CD4-positive, alpha-beta memory T cell (primary cell): Measurements from ENCODE around the gene TP53TG5. TPM values are rescaled to one million over a fixed set of nuclear protein-coding genes. Genes with fewer than 3 reads are reported as not detected.

ENCODE experiments used
- CTCF ChIA-PET: fragments of 350-600 bp; sonication (Branson Sonifier 250); formaldehyde crosslinking; loops from one replicate; lab custom pipeline; 2021; ENCODE audit warnings: inconsistent platforms; ENCODE audit not compliant: partially characterized antibody; lab: Charles Lee
- POLR2A ChIA-PET: fragments of 350-600 bp; sonication (Branson Sonifier 250); formaldehyde crosslinking; loops from one replicate; lab custom pipeline; 2021; ENCODE audit not compliant: partially characterized antibody; lab: Charles Lee
- DNase-seq, 5 donors: peaks; one replicate each; pipeline versions ENCODE4 v3.0.0 to v3.0.0-alpha.2; 2020 to 2022; ENCODE audit warnings: mixed read lengths in 1 of 5
- H3K27ac ChIP-seq: one replicate; pipeline ENCODE4 v1.7.0; 2013; ENCODE audit warnings: low read depth, low read length
- H3K27me3 ChIP-seq: 2 replicates; pipeline ENCODE4 v1.7.0; 2013; ENCODE audit warnings: mild to moderate bottlenecking, low read length, moderate library complexity; ENCODE audit not compliant: insufficient read depth
- H3K36me3 ChIP-seq: 2 replicates; pipeline ENCODE4 v1.7.0; 2013; ENCODE audit warnings: mild to moderate bottlenecking, low read length, moderate library complexity; ENCODE audit not compliant: insufficient read depth
- H3K4me1 ChIP-seq: 2 replicates; pipeline ENCODE4 v1.7.0; 2013; ENCODE audit warnings: mild to moderate bottlenecking, low read length, moderate library complexity; ENCODE audit not compliant: insufficient read depth
- H3K4me3 ChIP-seq, 2 donors: one replicate each; pipeline ENCODE4 v1.7.0; 2013; ENCODE audit warnings: low read length in 2 of 2, mild to moderate bottlenecking in 1 of 2
- H3K9me3 ChIP-seq, 2 donors: one replicate each; pipeline ENCODE4 v1.7.0; 2013; ENCODE audit warnings: low read length in 2 of 2, control low read depth in 1 of 2; ENCODE audit not compliant: control insufficient read depth in 1 of 2
- H3K27ac Mint-ChIP-seq, 7 donors: one replicate each; pipeline ENCODE4 v1.8.0; 2020 to 2021; ENCODE audit warnings: mixed read lengths in 7 of 7, mild to moderate bottlenecking in 6 of 7, inconsistent platforms in 3 of 7, moderate library complexity in 3 of 7
- H3K27me3 Mint-ChIP-seq, 2 donors: one replicate each; pipeline ENCODE4 v1.8.0; 2020 to 2021; ENCODE audit warnings: mixed read lengths in 2 of 2
- H3K36me3 Mint-ChIP-seq, 2 donors: one replicate each; pipeline ENCODE4 v1.8.0; 2020 to 2021; ENCODE audit warnings: mixed read lengths in 2 of 2, inconsistent platforms in 1 of 2, mild to moderate bottlenecking in 1 of 2
- H3K4me1 Mint-ChIP-seq, 4 donors: one replicate each; pipeline ENCODE4 v1.8.0; 2020 to 2021; ENCODE audit warnings: mixed read lengths in 4 of 4, mild to moderate bottlenecking in 1 of 4
- H3K4me3 Mint-ChIP-seq, 8 donors: one replicate each; pipeline ENCODE4 v1.8.0; 2020 to 2021; ENCODE audit warnings: mixed read lengths in 8 of 8, mild to moderate bottlenecking in 7 of 8, moderate library complexity in 6 of 8, inconsistent platforms in 3 of 8
- H3K9me3 Mint-ChIP-seq, 8 donors: one replicate each; pipeline ENCODE4 v1.8.0; 2020 to 2021; ENCODE audit warnings: mixed read lengths in 8 of 8, mild to moderate bottlenecking in 5 of 8, inconsistent platforms in 3 of 8, moderate library complexity in 1 of 8
- intact Hi-C: fragments of 100-400 bp; cut with micrococcal nuclease; formaldehyde crosslinking; loops from one replicate; pipeline ENCODE4 v1.15.1; 2023
- polyA plus RNA-seq, 2 donors: library from polyadenylated mRNA; unstranded; fragments of 300-500 nt; fragmentation: Illumina TruSeq; gene quantifications; one replicate each; pipeline ENCODE4 v1.2.3, GENCODE V29; 2021
- total RNA-seq, 2 experiments: library from RNA; stranded (reverse); gene quantifications; one replicate each; pipeline ENCODE4 v1.2.3, GENCODE V29; 2021

Gene TP53TG5
- total and polyA plus RNA-seq, 4 experiments from 2014 or later: 0.11 to 0.36 (median 0.24) TPM; not detected in 1

GRCh38 chr20:45344168-45344860 is 33.8 kb downstream of the TP53TG5 start:
- no peaks in the 10 kb centered on the region for H3K9me3 ChIP-seq
- H3K4me3 ChIP-seq: no peak overlapping the region
- no peaks in the 10 kb centered on the region for H3K27me3 ChIP-seq
- ChIA-PET POLR2A (no interaction called here), CTCF (interaction anchor here (0.6 to 1.4 kb wide), 4 partner anchors 11 to 93 kb away, joined by 3 to 4 read pairs (median 4); no protein-coding TSS in a partner anchor)
- no peaks in the 10 kb centered on the region for H3K27me3 Mint-ChIP-seq
- H3K4me1 ChIP-seq: peaks cover 29% of the 10 kb centered on the region
- H3K9me3 Mint-ChIP-seq: no peaks in the 10 kb centered on the region
- intact Hi-C loops: no loop called here
- no peak overlapping the region for H3K4me3 Mint-ChIP-seq
- no peaks in the 10 kb centered on the region for H3K36me3 ChIP-seq
- no peak overlapping the region for H3K27ac ChIP-seq
- peak overlapping the region in 1 of 7 donors; percentile 21 for H3K27ac Mint-ChIP-seq
- no peak for DNase-seq
- no peaks in the 10 kb centered on the region for H3K36me3 Mint-ChIP-seq
- H3K4me1 Mint-ChIP-seq: peaks cover 3 to 36% (median 17%) of the 10 kb centered on the region in 4 donors

- CTCF ChIA-PET: interaction anchor here (0.8 to 1.4 kb wide), 3 partner anchors 19 to 93 kb away, joined by 3 to 4 read pairs (median 4); no protein-coding TSS in a partner anchor
- POLR2A ChIA-PET: no interaction called here
These were observed 34.5 kb downstream of the TP53TG5 start for GRCh38 chr20:45343532-45344167.

GRCh38 chr20:45342855-45343531 is 35.1 kb downstream of the TP53TG5 start:
- ChIA-PET CTCF (interaction anchor here (1.4 kb wide), 1 partner anchor 94 kb away, joined by 4 read pairs; no protein-coding TSS in a partner anchor), POLR2A (no interaction called here)
- intact Hi-C loops: no loop called here
- H3K9me3 Mint-ChIP-seq: no peaks in the 10 kb centered on the region
- H3K4me3 ChIP-seq: no peak overlapping the region
- peaks cover 25% of the 10 kb centered on the region for H3K4me1 ChIP-seq
- no peak overlapping the region for H3K27ac Mint-ChIP-seq
- no peaks in the 10 kb centered on the region for H3K36me3 ChIP-seq
- H3K9me3 ChIP-seq: no peaks in the 10 kb centered on the region
- no peak overlapping the region for H3K4me3 Mint-ChIP-seq
- H3K36me3 Mint-ChIP-seq: no peaks in the 10 kb centered on the region
- no peak for DNase-seq
- no peaks in the 10 kb centered on the region for H3K27me3 Mint-ChIP-seq
- H3K27me3 ChIP-seq: no peaks in the 10 kb centered on the region
- no peak overlapping the region for H3K27ac ChIP-seq
- peaks cover 3 to 36% (median 17%) of the 10 kb centered on the region in 4 donors for H3K4me1 Mint-ChIP-seq

More at GRCh38 chr20:45343532-45344167, 34.5 kb downstream of the TP53TG5 start:
- Histone ChIP-seq H3K27me3 (no peaks in the 10 kb centered on the region), H3K4me1 (peaks cover 27% of the 10 kb centered on the region), H3K27ac (no peak overlapping the region), H3K4me3 (no peak overlapping the region), H3K36me3 (no peaks in the 10 kb centered on the region), H3K9me3 (no peaks in the 10 kb centered on the region)
- Mint-ChIP-seq H3K27ac (peak overlapping the region in 1 of 7 donors; percentile 21), H3K27me3 (no peaks in the 10 kb centered on the region), H3K9me3 (no peaks in the 10 kb centered on the region), H3K4me3 (no peak overlapping the region), H3K4me1 (peaks cover 3 to 36% (median 17%) of the 10 kb centered on the region in 4 donors), H3K36me3 (no peaks in the 10 kb centered on the region)
- DNase-seq: no peak
- intact Hi-C loops: no loop called here

- ChIA-PET CTCF (interaction anchor here (0.8 to 1.0 kb wide), 2 partner anchors 22 to 94 kb away, joined by 3 to 4 read pairs; no protein-coding TSS in a partner anchor), POLR2A (interaction anchor here (0.6 kb wide), 1 partner anchor 469 kb away, joined by 3 read pairs; no protein-coding TSS in a partner anchor)
- Mint-ChIP-seq H3K27me3 (no peaks in the 10 kb centered on the region), H3K4me3 (peak overlapping the region in 1 of 8 donors; percentile 15), H3K27ac (no peak overlapping the region), H3K4me1 (peaks cover 2 to 30% (median 12%) of the 10 kb centered on the region in 4 donors), H3K36me3 (no peaks in the 10 kb centered on the region), H3K9me3 (no peaks in the 10 kb centered on the region)
- Histone ChIP-seq H3K4me1 (peaks cover 18% of the 10 kb centered on the region), H3K27me3 (no peaks in the 10 kb centered on the region), H3K9me3 (no peaks in the 10 kb centered on the region), H3K4me3 (no peak overlapping the region), H3K36me3 (no peaks in the 10 kb centered on the region), H3K27ac (no peak overlapping the region)
- no peak for DNase-seq
- intact Hi-C loops: no loop called here
These were observed 35.9 kb downstream of the TP53TG5 start for GRCh38 chr20:45341939-45342854.

- Mint-ChIP-seq H3K9me3 (no peaks in the 10 kb centered on the region), H3K27ac (no peak overlapping the region), H3K27me3 (no peaks in the 10 kb centered on the region), H3K4me3 (no peak overlapping the region), H3K36me3 (no peaks in the 10 kb centered on the region), H3K4me1 (peaks cover 1 to 23% (median 7%) of the 10 kb centered on the region in 4 donors)
- ChIA-PET POLR2A (interaction anchor here (0.6 kb wide), 1 partner anchor 470 kb away, joined by 3 read pairs; no protein-coding TSS in a partner anchor), CTCF (interaction anchor here (0.8 to 1.0 kb wide), 2 partner anchors 21 to 95 kb away, joined by 3 to 4 read pairs; no protein-coding TSS in a partner anchor)
- Histone ChIP-seq H3K36me3 (no peaks in the 10 kb centered on the region), H3K4me3 (no peak overlapping the region), H3K9me3 (no peaks in the 10 kb centered on the region), H3K4me1 (peaks cover 14% of the 10 kb centered on the region), H3K27me3 (no peaks in the 10 kb centered on the region), H3K27ac (no peak overlapping the region)
- no peak for DNase-seq
- intact Hi-C loops: no loop called here
These were observed 36.6 kb downstream of the TP53TG5 start for GRCh38 chr20:45341579-45341938.

- no peak overlapping the region for H3K4me3 Mint-ChIP-seq
- Histone ChIP-seq H3K36me3 (no peaks in the 10 kb centered on the region), H3K9me3 (no peaks in the 10 kb centered on the region), H3K27ac (no peak overlapping the region), H3K4me1 (peaks cover 8% of the 10 kb centered on the region), H3K27me3 (no peaks in the 10 kb centered on the region), H3K4me3 (no peak overlapping the region)
- DNase-seq: no peak
- no peaks in the 10 kb centered on the region for H3K27me3 Mint-ChIP-seq
- POLR2A ChIA-PET: no interaction called here
- no peak overlapping the region for H3K27ac Mint-ChIP-seq
- H3K9me3 Mint-ChIP-seq: no peaks in the 10 kb centered on the region
- H3K4me1 Mint-ChIP-seq: peaks cover 0 to 17% (median 4%) of the 10 kb centered on the region in 4 donors
- H3K36me3 Mint-ChIP-seq: no peaks in the 10 kb centered on the region
- intact Hi-C loops: no loop called here
- CTCF ChIA-PET: interaction anchor here (1.0 kb wide), 1 partner anchor 95 kb away, joined by 4 read pairs; no protein-coding TSS in a partner anchor
These were observed 37.2 kb downstream of the TP53TG5 start for GRCh38 chr20:45340951-45341350.
